HepG2 (cell line): ENCODE results near the gene FGGY. TPM values are rescaled to one million over a fixed set of nuclear protein-coding genes. Genes with fewer than 3 reads are reported as not detected.
A peak's percentile ranks its signal among the peaks of the same experiment; 100 is the strongest.

Experiments
- CEBPB ChIP-seq: IDR thresholded peaks from 2 replicates; pipeline ENCODE4 v1.6.1; 2011; ENCODE audit warnings: low read depth, low read length, improper control_type of control experiment, borderline replicate concordance
- CENPT ChIP-seq: sonication (generic); formaldehyde crosslinking; IDR thresholded peaks from 2 replicates; pipeline ENCODE4 v1.8.0; 2022; ENCODE audit warnings: low read depth, mild to moderate bottlenecking, moderate library complexity, missing genetic modification reagents
- DPF2 ChIP-seq: sonication (generic); formaldehyde crosslinking; IDR thresholded peaks from 2 replicates; pipeline ENCODE4 v1.4.0; 2020; ENCODE audit warnings: mild to moderate bottlenecking, low read depth, missing genetic modification reagents, borderline replicate concordance
- DR1 ChIP-seq: sonication (generic); formaldehyde crosslinking; IDR thresholded peaks from 2 replicates; pipeline ENCODE4 v1.8.0; 2021; ENCODE audit warnings: mild to moderate bottlenecking, missing genetic modification reagents, inconsistent platforms
- ETV5 ChIP-seq: IDR thresholded peaks from 2 replicates; pipeline ENCODE4 v1.6.1; 2018; ENCODE audit warnings: missing biosample characterization, missing genetic modification reagents, inconsistent platforms, borderline replicate concordance
- HDAC2 ChIP-seq: sonication (generic); formaldehyde crosslinking; IDR thresholded peaks from 2 replicates; pipeline ENCODE4 v1.4.0; 2020; ENCODE audit warnings: missing genetic modification reagents
- HMG20B ChIP-seq: conservative IDR thresholded peaks from 2 replicates; pipeline ENCODE4 v1.6.1; 2016; ENCODE audit warnings: missing genetic modification reagents, missing compliant biosample characterization
- IKZF4 ChIP-seq: sonication (generic); formaldehyde crosslinking; IDR thresholded peaks from 2 replicates; pipeline ENCODE4 v1.5.1; 2020; ENCODE audit warnings: borderline replicate concordance, mild to moderate bottlenecking, low read depth, missing genetic modification reagents; ENCODE audit errors: not compliant biosample characterization
- IRF2 ChIP-seq: IDR thresholded peaks from 2 replicates; pipeline ENCODE4 v1.6.1; 2018; ENCODE audit warnings: missing genetic modification reagents, missing compliant biosample characterization
- RBM22 ChIP-seq: fragments of 200-400 bp; formaldehyde crosslinking; optimal IDR thresholded peaks from 2 replicates; pipeline ENCODE3; 2017; ENCODE audit warnings: mild to moderate bottlenecking, low read length, moderate library complexity
- SMAD3 ChIP-seq: sonication (generic); formaldehyde crosslinking; IDR thresholded peaks from 2 replicates; pipeline ENCODE4 v1.4.0; 2020; ENCODE audit warnings: missing genetic modification reagents
- SMARCE1 ChIP-seq: fragments of 450-650 bp; IDR thresholded peaks from 2 replicates; pipeline ENCODE4 v1.6.1; 2017; ENCODE audit warnings: borderline replicate concordance
- U2AF1 ChIP-seq: fragments of 200-400 bp; formaldehyde crosslinking; optimal IDR thresholded peaks from 2 replicates; pipeline ENCODE3; 2017; ENCODE audit warnings: mild to moderate bottlenecking, low read depth, low read length
- ZNF614 ChIP-seq: IDR thresholded peaks from 2 replicates; pipeline ENCODE4 v1.6.1; 2018; ENCODE audit warnings: missing biosample characterization, missing genetic modification reagents, inconsistent platforms, borderline replicate concordance
- ZNF788 ChIP-seq: sonication (generic); formaldehyde crosslinking; IDR thresholded peaks from 2 replicates; pipeline ENCODE4 v1.5.0; 2020; ENCODE audit warnings: mild to moderate bottlenecking, missing genetic modification reagents, borderline replicate concordance
- ZNF790 ChIP-seq: sonication (generic); formaldehyde crosslinking; IDR thresholded peaks from 2 replicates; pipeline ENCODE4 v1.8.0; 2022; ENCODE audit warnings: missing genetic modification reagents, mild to moderate bottlenecking, borderline replicate concordance
- polyA plus RNA-seq, 8 experiments: library from polyadenylated mRNA; depleted of rRNA in 3 of 8; stranded (reverse) in 7 of 8; unstranded in 1 of 8; fragments of >200 nt; fragmentation: Illumina TruSeq in 4 of 8; extraction: Trizol in 4 of 8; gene quantifications; 2 replicates each; pipeline versions ENCODE4 v1.2.1 to v1.2.3, GENCODE V29; 2011 to 2016; ENCODE audit warnings: low read depth in 4 of 8, missing spikeins in 1 of 8, mixed read lengths in 1 of 8; ENCODE audit not compliant: insufficient read depth in 1 of 8
- total RNA-seq, 5 experiments: library from RNA; depleted of rRNA; stranded (reverse); fragments of >200 nt; fragmentation: Illumina TruSeq; extraction: Trizol; gene quantifications; 2 replicates each; pipeline ENCODE4 v1.2.3, GENCODE V29; 2016; ENCODE audit warnings: low read depth in 1 of 5
- TF ChIP-seq, protein P1 (sequence below): sonication (generic); formaldehyde crosslinking; IDR thresholded peaks from 2 replicates; pipeline ENCODE4 v1.4.0; 2020; ENCODE audit warnings: low read depth, mild to moderate bottlenecking, missing genetic modification reagents
- TF ChIP-seq, protein P2 (sequence below): IDR thresholded peaks from 2 replicates; pipeline ENCODE4 v1.4.0; 2020; ENCODE audit warnings: mild to moderate bottlenecking, missing genetic modification reagents
- TF ChIP-seq, protein P3 (sequence below): sonication (generic); formaldehyde crosslinking; IDR thresholded peaks from 2 replicates; pipeline ENCODE4 v1.4.0; 2020; ENCODE audit warnings: mild to moderate bottlenecking, missing genetic modification reagents

Gene FGGY
- total and polyA plus RNA-seq, 2 of the 13 experiments (the other 11 are each of a cell fraction or from before 2014, with no cell fraction given) = 15.7 to 27.5 TPM

DNA sequence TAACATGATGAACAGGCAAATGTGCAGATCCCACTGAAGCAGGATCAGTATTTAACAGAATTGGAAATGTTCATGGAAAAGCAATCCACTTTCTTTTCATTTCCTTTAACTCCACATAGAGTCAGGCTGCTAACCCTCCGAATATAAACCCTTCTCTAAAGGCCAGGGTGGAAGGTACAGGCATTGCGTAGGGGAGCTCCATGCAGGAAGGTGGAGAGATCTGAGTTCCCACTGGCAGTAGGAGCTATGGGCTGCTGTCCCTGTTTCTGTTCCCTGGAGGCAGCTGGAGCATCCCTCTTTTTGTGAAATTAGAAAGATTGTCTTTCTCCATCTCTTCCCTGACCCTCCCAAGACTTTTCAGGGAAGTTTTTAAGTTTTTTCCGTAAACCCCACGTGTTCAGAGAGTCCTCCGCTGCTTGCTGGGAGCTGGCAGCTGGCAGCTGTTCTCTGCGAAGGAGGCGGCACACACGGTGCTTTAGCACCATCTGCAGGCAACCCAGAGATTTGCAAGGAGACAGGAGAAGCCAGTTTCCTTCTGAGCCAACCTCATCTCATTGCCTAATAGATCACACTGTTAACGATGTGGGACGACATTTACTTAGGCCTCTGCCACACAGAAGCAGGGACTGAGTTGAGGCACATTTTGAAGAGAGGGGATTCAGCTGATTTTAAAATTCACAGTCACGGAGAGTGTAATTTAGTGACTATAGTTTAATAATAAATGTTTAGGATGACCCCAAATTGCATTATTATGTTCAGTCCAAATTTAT is 462.4 kb downstream of the FGGY start (continued):
- TF ChIP-seq, protein P1, sequence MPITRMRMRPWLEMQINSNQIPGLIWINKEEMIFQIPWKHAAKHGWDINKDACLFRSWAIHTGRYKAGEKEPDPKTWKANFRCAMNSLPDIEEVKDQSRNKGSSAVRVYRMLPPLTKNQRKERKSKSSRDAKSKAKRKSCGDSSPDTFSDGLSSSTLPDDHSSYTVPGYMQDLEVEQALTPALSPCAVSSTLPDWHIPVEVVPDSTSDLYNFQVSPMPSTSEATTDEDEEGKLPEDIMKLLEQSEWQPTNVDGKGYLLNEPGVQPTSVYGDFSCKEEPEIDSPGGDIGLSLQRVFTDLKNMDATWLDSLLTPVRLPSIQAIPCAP (CRISPR knock-in tag) = no peak
- TF ChIP-seq ZNF788 (CRISPR knock-in tag) = peak; percentile 45; the same call in 1 of the 2 replicates
- 0 out of 2 replicates have a peak, but pooled peaks have one; percentile 27 for TF ChIP-seq SMAD3 (CRISPR knock-in tag)
- no peak for TF ChIP-seq ETV5 (CRISPR knock-in tag)
- 0 out of 2 replicates have a peak, but pooled peaks have one; percentile 57 for TF ChIP-seq ZNF614 (CRISPR knock-in tag)
- no peak for TF ChIP-seq U2AF1
- no peak for TF ChIP-seq RBM22
- no peak for TF ChIP-seq IKZF4 (CRISPR knock-in tag)
- TF ChIP-seq HMG20B (CRISPR knock-in tag) = no peak
- TF ChIP-seq, protein P2, sequence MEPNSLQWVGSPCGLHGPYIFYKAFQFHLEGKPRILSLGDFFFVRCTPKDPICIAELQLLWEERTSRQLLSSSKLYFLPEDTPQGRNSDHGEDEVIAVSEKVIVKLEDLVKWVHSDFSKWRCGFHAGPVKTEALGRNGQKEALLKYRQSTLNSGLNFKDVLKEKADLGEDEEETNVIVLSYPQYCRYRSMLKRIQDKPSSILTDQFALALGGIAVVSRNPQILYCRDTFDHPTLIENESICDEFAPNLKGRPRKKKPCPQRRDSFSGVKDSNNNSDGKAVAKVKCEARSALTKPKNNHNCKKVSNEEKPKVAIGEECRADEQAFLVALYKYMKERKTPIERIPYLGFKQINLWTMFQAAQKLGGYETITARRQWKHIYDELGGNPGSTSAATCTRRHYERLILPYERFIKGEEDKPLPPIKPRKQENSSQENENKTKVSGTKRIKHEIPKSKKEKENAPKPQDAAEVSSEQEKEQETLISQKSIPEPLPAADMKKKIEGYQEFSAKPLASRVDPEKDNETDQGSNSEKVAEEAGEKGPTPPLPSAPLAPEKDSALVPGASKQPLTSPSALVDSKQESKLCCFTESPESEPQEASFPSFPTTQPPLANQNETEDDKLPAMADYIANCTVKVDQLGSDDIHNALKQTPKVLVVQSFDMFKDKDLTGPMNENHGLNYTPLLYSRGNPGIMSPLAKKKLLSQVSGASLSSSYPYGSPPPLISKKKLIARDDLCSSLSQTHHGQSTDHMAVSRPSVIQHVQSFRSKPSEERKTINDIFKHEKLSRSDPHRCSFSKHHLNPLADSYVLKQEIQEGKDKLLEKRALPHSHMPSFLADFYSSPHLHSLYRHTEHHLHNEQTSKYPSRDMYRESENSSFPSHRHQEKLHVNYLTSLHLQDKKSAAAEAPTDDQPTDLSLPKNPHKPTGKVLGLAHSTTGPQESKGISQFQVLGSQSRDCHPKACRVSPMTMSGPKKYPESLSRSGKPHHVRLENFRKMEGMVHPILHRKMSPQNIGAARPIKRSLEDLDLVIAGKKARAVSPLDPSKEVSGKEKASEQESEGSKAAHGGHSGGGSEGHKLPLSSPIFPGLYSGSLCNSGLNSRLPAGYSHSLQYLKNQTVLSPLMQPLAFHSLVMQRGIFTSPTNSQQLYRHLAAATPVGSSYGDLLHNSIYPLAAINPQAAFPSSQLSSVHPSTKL = no peak
- TF ChIP-seq, protein P3, sequence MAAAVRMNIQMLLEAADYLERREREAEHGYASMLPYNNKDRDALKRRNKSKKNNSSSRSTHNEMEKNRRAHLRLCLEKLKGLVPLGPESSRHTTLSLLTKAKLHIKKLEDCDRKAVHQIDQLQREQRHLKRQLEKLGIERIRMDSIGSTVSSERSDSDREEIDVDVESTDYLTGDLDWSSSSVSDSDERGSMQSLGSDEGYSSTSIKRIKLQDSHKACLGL (CRISPR knock-in tag) = no peak
- TF ChIP-seq DPF2 (CRISPR knock-in tag) = no peak
- TF ChIP-seq CENPT (CRISPR knock-in tag) = no peak
- TF ChIP-seq DR1 = no peak
- TF ChIP-seq IRF2 = peak; percentile 48; the same call in 1 of the 2 replicates
- no peak for TF ChIP-seq ZNF790
- TF ChIP-seq SMARCE1 = no peak
- peak; percentile 82 for TF ChIP-seq CEBPB
- 0 out of 2 replicates have a peak, but pooled peaks have one; percentile 26 for TF ChIP-seq HDAC2 (CRISPR knock-in tag)
